NCI-H2107 treated with DMSO at 0.1 percent for 48 hours (cell line): ENCODE measurements around the gene PRDX3.
"Not testable (repeated sequence)": the region's sequence is repeated elsewhere in the genome, so short reads cannot be mapped to it uniquely, and the experiment has no call there.

ENCODE experiments used
- DNase-seq: peaks from one replicate; lab custom pipeline; 2025; ENCODE audit not compliant: unreplicated experiment; lab: John Stamatoyannopoulos, UW

PRDX3 gene

GRCh38 chr10:119165171-119166117 is 13.2 kb downstream of the PRDX3 start, which contains the start of gene SFXN4:
Gene SFXN4, minus strand, starts transcription at chr10:119165714. Its CDS starts 67 bp downstream, at chr10:119165647.
- peak; percentile 3 for DNase-seq

GRCh38 chr10:119162452-119163092 is 16.0 kb downstream of the PRDX3 start:
- no peak for DNase-seq

GRCh38 chr10:119161680-119162451 is 16.7 kb downstream of the PRDX3 start:
- DNase-seq = no peak

GRCh38 chr10:119159332-119159731 is 19.3 kb downstream of the PRDX3 start:
- DNase-seq = no peak

GRCh38 chr10:119153661-119154060 is 25.0 kb downstream of the PRDX3 start:
- no peak for DNase-seq

GRCh38 chr10:119153041-119153440 is 25.6 kb downstream of the PRDX3 start:
- DNase-seq = no peak

GRCh38 chr10:119151601-119152000 is 27.0 kb downstream of the PRDX3 start:
- DNase-seq = not testable (repeated sequence)

GRCh38 chr10:119149729-119150128 is 28.9 kb downstream of the PRDX3 start:
- DNase-seq = no peak

- DNase-seq = no peak
These were observed 29.5 kb downstream of the PRDX3 start for GRCh38 chr10:119149157-119149556.

- DNase-seq = no peak
These were observed 35.0 kb downstream of the PRDX3 start for GRCh38 chr10:119143657-119144056.

GRCh38 chr10:119140603-119141245 is 37.9 kb downstream of the PRDX3 start:
- no peak for DNase-seq

GRCh38 chr10:119139464-119140067 is 39.0 kb downstream of the PRDX3 start:
- no peak for DNase-seq

GRCh38 chr10:119138346-119139306 is 40.0 kb downstream of the PRDX3 start:
- no peak for DNase-seq

GRCh38 chr10:119137878-119138277 is 40.7 kb downstream of the PRDX3 start:
- DNase-seq = not testable (repeated sequence)

GRCh38 chr10:119136084-119136483 is 42.5 kb downstream of the PRDX3 start:
- DNase-seq = no peak

- DNase-seq = no peak
These were observed 43.1 kb downstream of the PRDX3 start for GRCh38 chr10:119135513-119135881.

GRCh38 chr10:119133949-119134348 is 44.7 kb downstream of the PRDX3 start:
- DNase-seq = no peak

GRCh38 chr10:119132521-119133345 is 45.9 kb downstream of the PRDX3 start:
- no peak for DNase-seq
